CD4-positive, alpha-beta memory T cell (primary cell): ENCODE measurements around the gene TP53TG5. TPM values are rescaled to one million over a fixed set of nuclear protein-coding genes. Genes with fewer than 3 reads are reported as not detected.

Experiments
- CTCF ChIA-PET: fragments of 350-600 bp; sonication (Branson Sonifier 250); formaldehyde crosslinking; loops from one replicate; lab custom pipeline; 2021; ENCODE audit warnings: inconsistent platforms; ENCODE audit not compliant: partially characterized antibody; lab: Charles Lee
- POLR2A ChIA-PET: fragments of 350-600 bp; sonication (Branson Sonifier 250); formaldehyde crosslinking; loops from one replicate; lab custom pipeline; 2021; ENCODE audit not compliant: partially characterized antibody; lab: Charles Lee
- DNase-seq, 5 donors: peaks; one replicate each; pipeline versions ENCODE4 v3.0.0 to v3.0.0-alpha.2; 2020 to 2022; ENCODE audit warnings: mixed read lengths in 1 of 5
- H3K27ac ChIP-seq: one replicate; pipeline ENCODE4 v1.7.0; 2013; ENCODE audit warnings: low read depth, low read length
- H3K27me3 ChIP-seq: 2 replicates; pipeline ENCODE4 v1.7.0; 2013; ENCODE audit warnings: mild to moderate bottlenecking, low read length, moderate library complexity; ENCODE audit not compliant: insufficient read depth
- H3K36me3 ChIP-seq: 2 replicates; pipeline ENCODE4 v1.7.0; 2013; ENCODE audit warnings: mild to moderate bottlenecking, low read length, moderate library complexity; ENCODE audit not compliant: insufficient read depth
- H3K4me1 ChIP-seq: 2 replicates; pipeline ENCODE4 v1.7.0; 2013; ENCODE audit warnings: mild to moderate bottlenecking, low read length, moderate library complexity; ENCODE audit not compliant: insufficient read depth
- H3K4me3 ChIP-seq, 2 donors: one replicate each; pipeline ENCODE4 v1.7.0; 2013; ENCODE audit warnings: low read length in 2 of 2, mild to moderate bottlenecking in 1 of 2
- H3K9me3 ChIP-seq, 2 donors: one replicate each; pipeline ENCODE4 v1.7.0; 2013; ENCODE audit warnings: low read length in 2 of 2, control low read depth in 1 of 2; ENCODE audit not compliant: control insufficient read depth in 1 of 2
- H3K27ac Mint-ChIP-seq, 7 donors: one replicate each; pipeline ENCODE4 v1.8.0; 2020 to 2021; ENCODE audit warnings: mixed read lengths in 7 of 7, mild to moderate bottlenecking in 6 of 7, inconsistent platforms in 3 of 7, moderate library complexity in 3 of 7
- H3K27me3 Mint-ChIP-seq, 2 donors: one replicate each; pipeline ENCODE4 v1.8.0; 2020 to 2021; ENCODE audit warnings: mixed read lengths in 2 of 2
- H3K36me3 Mint-ChIP-seq, 2 donors: one replicate each; pipeline ENCODE4 v1.8.0; 2020 to 2021; ENCODE audit warnings: mixed read lengths in 2 of 2, inconsistent platforms in 1 of 2, mild to moderate bottlenecking in 1 of 2
- H3K4me1 Mint-ChIP-seq, 4 donors: one replicate each; pipeline ENCODE4 v1.8.0; 2020 to 2021; ENCODE audit warnings: mixed read lengths in 4 of 4, mild to moderate bottlenecking in 1 of 4
- H3K4me3 Mint-ChIP-seq, 8 donors: one replicate each; pipeline ENCODE4 v1.8.0; 2020 to 2021; ENCODE audit warnings: mixed read lengths in 8 of 8, mild to moderate bottlenecking in 7 of 8, moderate library complexity in 6 of 8, inconsistent platforms in 3 of 8
- H3K9me3 Mint-ChIP-seq, 8 donors: one replicate each; pipeline ENCODE4 v1.8.0; 2020 to 2021; ENCODE audit warnings: mixed read lengths in 8 of 8, mild to moderate bottlenecking in 5 of 8, inconsistent platforms in 3 of 8, moderate library complexity in 1 of 8
- intact Hi-C: fragments of 100-400 bp; cut with micrococcal nuclease; formaldehyde crosslinking; loops from one replicate; pipeline ENCODE4 v1.15.1; 2023
- polyA plus RNA-seq, 2 donors: library from polyadenylated mRNA; unstranded; fragments of 300-500 nt; fragmentation: Illumina TruSeq; gene quantifications; one replicate each; pipeline ENCODE4 v1.2.3, GENCODE V29; 2021
- total RNA-seq, 2 experiments: library from RNA; stranded (reverse); gene quantifications; one replicate each; pipeline ENCODE4 v1.2.3, GENCODE V29; 2021

The TP53TG5 gene
- total and polyA plus RNA-seq, 4 experiments from 2014 or later: 0.11 to 0.36 (median 0.24) TPM; not detected in 1

DNA sequence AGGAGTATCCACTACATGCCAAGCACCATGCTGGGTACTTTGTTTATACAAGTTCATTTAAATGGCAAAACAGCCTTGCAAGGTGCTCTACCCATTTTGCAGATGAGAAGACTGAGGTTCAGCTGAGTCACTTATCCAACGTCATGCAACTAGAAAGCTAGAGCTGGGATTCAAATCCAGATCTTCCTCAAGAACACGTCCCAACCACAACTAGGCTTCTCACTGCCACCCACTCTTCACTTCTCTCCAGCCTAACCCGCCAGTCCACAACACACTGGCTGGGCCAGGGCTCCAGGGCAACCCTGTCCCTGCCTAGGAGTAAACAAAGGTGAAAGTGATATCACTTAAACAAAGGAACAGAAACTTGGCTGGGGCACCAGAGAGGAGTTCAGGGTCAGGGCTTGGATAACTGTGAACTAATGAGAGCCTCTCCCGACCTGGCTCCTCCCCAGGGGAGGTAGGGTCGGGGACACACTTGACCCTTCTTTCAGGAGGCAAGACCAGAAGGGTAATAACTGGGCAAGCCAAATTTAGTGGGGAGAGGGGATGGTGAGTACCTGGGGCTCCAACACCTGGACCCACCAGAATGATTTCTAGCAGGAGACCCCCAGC is 37.8 kb downstream of the TP53TG5 start:
- ChIA-PET CTCF (interaction anchor here (1.0 kb wide), 1 partner anchor 431 kb away, joined by 3 read pairs; no protein-coding TSS in a partner anchor), POLR2A (no interaction called here)
- Histone ChIP-seq H3K9me3 (no peaks in the 10 kb centered on the region), H3K4me3 (no peak overlapping the region), H3K27me3 (no peaks in the 10 kb centered on the region), H3K36me3 (no peaks in the 10 kb centered on the region), H3K4me1 (peaks cover 5% of the 10 kb centered on the region), H3K27ac (no peak overlapping the region)
- intact Hi-C loops: no loop called here
- Mint-ChIP-seq H3K27ac (no peak overlapping the region), H3K4me1 (peaks cover 0 to 11% (median 3%) of the 10 kb centered on the region in 4 donors), H3K27me3 (no peaks in the 10 kb centered on the region), H3K4me3 (no peak overlapping the region), H3K36me3 (no peaks in the 10 kb centered on the region), H3K9me3 (no peaks in the 10 kb centered on the region)
- DNase-seq: no peak

DNA sequence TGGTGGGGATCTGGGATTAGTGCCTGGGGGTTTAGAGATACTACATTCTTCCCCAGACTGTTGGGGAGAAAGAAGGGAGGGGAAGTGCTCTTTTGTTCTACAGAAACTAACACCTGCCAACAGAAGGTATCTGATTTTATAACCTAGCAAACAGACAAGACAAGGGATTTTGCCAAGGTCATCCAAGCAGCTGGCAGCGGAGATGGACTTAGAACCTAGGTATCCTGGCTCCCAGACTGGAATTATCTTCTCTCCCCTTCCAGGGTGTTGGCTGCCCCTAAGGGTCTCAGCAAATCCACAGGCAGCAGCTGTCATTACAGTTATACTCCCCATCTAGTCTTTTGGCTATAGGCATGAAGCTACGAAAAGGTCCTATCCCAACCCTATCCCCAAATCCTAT is 38.3 kb downstream of the TP53TG5 start:
- intact Hi-C loops: no loop called here
- Mint-ChIP-seq H3K27ac (peak overlapping the region in 1 of 7 donors; percentile 30), H3K4me3 (no peak overlapping the region), H3K36me3 (no peaks in the 10 kb centered on the region), H3K9me3 (no peaks in the 10 kb centered on the region), H3K27me3 (no peaks in the 10 kb centered on the region), H3K4me1 (peaks cover 0 to 6% (median 2%) of the 10 kb centered on the region in 4 donors)
- DNase-seq: no peak
- Histone ChIP-seq H3K36me3 (no peaks in the 10 kb centered on the region), H3K9me3 (no peaks in the 10 kb centered on the region), H3K27ac (no peak overlapping the region), H3K27me3 (no peaks in the 10 kb centered on the region), H3K4me1 (peaks cover 5% of the 10 kb centered on the region), H3K4me3 (no peak overlapping the region)
- CTCF ChIA-PET: interaction anchor here (1.0 kb wide), 1 partner anchor 431 kb away, joined by 3 read pairs; no protein-coding TSS in a partner anchor
- POLR2A ChIA-PET: no interaction called here

DNA sequence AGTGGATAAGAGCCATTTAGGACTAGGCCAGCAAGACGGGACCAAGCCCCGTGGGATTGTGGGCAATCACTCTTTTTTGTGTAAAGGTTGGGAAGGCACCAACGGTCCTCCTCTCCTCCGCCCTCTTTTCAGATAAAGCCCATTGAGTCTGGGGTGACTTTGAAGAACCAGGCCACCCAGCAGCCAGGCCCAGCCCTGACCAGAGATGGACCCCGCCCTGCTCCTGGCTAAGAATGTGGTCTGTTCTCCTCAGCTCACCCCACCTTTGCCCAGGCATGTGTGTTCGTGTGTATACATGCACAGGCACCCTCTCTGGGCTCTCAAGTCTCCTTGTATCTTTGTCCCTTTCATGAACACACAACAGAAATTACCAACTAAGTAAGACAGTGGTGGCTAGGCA is 39.0 kb downstream of the TP53TG5 start:
- Histone ChIP-seq H3K36me3 (no peaks in the 10 kb centered on the region), H3K4me3 (no peak overlapping the region), H3K9me3 (no peaks in the 10 kb centered on the region), H3K27me3 (no peaks in the 10 kb centered on the region), H3K4me1 (peaks cover 1% of the 10 kb centered on the region), H3K27ac (no peak overlapping the region)
- Mint-ChIP-seq H3K27ac (peak overlapping the region in 1 of 7 donors; percentile 42), H3K27me3 (no peaks in the 10 kb centered on the region), H3K36me3 (no peaks in the 10 kb centered on the region), H3K4me3 (no peak overlapping the region), H3K4me1 (peaks cover 0 to 3% (median under 1%) of the 10 kb centered on the region in 4 donors), H3K9me3 (no peaks in the 10 kb centered on the region)
- intact Hi-C loops: no loop called here
- ChIA-PET CTCF (no interaction called here), POLR2A (no interaction called here)
- no peak for DNase-seq

DNA sequence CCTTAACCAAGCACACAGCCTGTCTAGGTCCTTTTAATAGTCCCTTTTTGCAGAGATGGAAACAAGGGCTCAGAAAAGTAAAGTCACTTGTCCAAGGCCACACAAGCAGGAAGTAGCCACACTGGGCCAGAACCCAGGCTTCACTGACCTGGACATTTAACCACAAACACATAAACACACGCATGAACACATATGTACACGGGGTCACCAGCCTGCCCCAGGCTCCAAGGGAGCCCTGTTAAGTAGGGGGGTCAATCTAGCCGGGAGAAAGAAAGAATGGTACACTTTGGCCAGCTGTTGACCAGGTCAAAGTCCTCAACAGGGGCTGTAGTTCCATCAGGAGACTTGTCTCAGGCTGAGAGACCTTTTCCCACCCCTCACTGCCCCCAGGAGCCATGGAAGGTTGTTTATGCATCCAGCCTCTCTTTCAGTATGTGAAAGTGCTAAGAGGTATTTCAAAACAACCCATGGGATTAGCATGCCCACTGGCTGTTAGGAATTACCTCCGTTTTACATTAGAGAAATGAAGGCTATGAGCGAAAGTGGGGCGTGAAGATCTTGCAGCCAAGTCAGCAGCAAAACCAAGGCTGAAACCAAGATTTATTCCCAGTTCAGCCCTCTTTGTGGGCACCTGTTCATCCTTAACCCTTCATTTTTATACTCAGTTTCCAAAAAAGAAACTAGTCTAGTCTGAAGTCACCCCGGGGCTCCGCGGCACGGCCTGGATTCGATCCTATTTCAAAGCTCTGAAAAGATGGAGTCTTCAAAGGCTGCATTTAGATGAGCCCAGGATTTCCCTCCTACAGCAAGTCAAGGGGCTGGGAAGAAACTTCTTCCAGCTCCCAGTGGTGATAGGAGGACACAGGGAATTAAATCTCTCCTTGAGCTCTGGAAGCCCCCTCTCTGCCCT is 39.7 kb downstream of the TP53TG5 start:
- Mint-ChIP-seq H3K4me3 (no peak overlapping the region), H3K27me3 (no peaks in the 10 kb centered on the region), H3K9me3 (no peaks in the 10 kb centered on the region), H3K27ac (no peak overlapping the region), H3K36me3 (no peaks in the 10 kb centered on the region), H3K4me1 (no peaks in the 10 kb centered on the region)
- Histone ChIP-seq H3K4me3 (no peak overlapping the region), H3K36me3 (no peaks in the 10 kb centered on the region), H3K9me3 (no peaks in the 10 kb centered on the region), H3K27me3 (no peaks in the 10 kb centered on the region), H3K4me1 (no peaks in the 10 kb centered on the region), H3K27ac (no peak overlapping the region)
- POLR2A ChIA-PET: no interaction called here
- CTCF ChIA-PET: interaction anchor here (1.1 kb wide), 1 partner anchor 21 kb away, joined by 3 read pairs; no protein-coding TSS in a partner anchor
- no peak for DNase-seq
- intact Hi-C loops: no loop called here

GRCh38 chr20:45337367-45338120 is 40.6 kb downstream of the TP53TG5 start:
- Mint-ChIP-seq H3K27me3 (no peaks in the 10 kb centered on the region), H3K4me1 (no peaks in the 10 kb centered on the region), H3K27ac (peak overlapping the region in 1 of 7 donors; percentile 36), H3K4me3 (no peak overlapping the region), H3K36me3 (no peaks in the 10 kb centered on the region), H3K9me3 (no peaks in the 10 kb centered on the region)
- Histone ChIP-seq H3K4me3 (no peak overlapping the region), H3K9me3 (no peaks in the 10 kb centered on the region), H3K4me1 (no peaks in the 10 kb centered on the region), H3K36me3 (no peaks in the 10 kb centered on the region), H3K27ac (no peak overlapping the region), H3K27me3 (no peaks in the 10 kb centered on the region)
- ChIA-PET CTCF (interaction anchor here (1.1 kb wide), 1 partner anchor 20 kb away, joined by 3 read pairs; no protein-coding TSS in a partner anchor), POLR2A (no interaction called here)
- no peak for DNase-seq
- intact Hi-C loops: no loop called here

DNA sequence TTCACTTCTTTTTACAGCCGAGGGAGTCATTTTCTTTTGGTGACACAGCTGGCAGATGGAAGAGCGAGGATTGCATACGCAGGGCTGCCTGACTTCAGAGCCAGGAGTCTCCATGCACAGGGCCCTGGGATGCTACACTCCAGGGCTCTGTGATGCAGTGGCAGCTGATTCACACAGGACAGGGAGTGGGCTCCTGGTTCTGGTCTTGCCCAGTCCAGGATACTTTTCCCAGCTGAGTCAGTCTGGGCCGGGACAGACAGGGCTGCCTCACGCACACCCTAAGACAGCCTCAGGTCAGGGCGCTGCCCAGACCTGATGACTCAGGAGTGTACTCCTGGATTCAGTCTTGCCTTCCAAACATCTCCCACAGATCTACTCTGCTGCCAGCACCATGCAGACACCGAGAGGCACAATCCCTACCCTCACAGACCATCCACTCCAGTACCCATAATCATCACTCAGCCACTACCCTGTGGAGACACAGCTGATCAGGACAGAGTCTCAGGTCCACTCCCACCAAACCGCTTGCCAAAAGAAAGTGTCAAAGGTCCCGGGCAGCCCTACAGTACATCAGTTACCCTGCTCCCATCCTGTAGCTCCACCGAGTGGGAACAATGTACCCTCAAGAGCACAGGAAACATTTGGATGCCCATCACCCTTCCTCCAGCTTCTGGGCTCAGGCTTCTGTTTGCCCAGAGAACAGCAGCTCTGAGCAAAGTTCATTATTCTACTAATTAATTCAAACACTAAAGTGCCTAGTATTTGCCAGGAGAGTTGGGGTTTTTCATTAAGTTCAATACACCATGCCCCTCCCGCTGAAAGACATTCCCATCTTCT is 41.4 kb downstream of the TP53TG5 start:
- H3K36me3 ChIP-seq: no peaks in the 10 kb centered on the region
- H3K27ac ChIP-seq: no peak overlapping the region
- ChIA-PET POLR2A (no interaction called here), CTCF (interaction anchor here (1.1 kb wide), 1 partner anchor 18 kb away, joined by 4 read pairs; no protein-coding TSS in a partner anchor)
- H3K4me3 Mint-ChIP-seq: no peak overlapping the region
- H3K27me3 Mint-ChIP-seq: no peaks in the 10 kb centered on the region
- intact Hi-C loops: no loop called here
- no peak overlapping the region for H3K4me3 ChIP-seq
- H3K27me3 ChIP-seq: no peaks in the 10 kb centered on the region
- DNase-seq: no peak
- no peaks in the 10 kb centered on the region for H3K9me3 ChIP-seq
- peak overlapping the region in 2 of 7 donors; percentile 13 to 36 for H3K27ac Mint-ChIP-seq
- H3K9me3 Mint-ChIP-seq: no peaks in the 10 kb centered on the region
- H3K4me1 ChIP-seq: no peaks in the 10 kb centered on the region
- no peaks in the 10 kb centered on the region for H3K4me1 Mint-ChIP-seq
- no peaks in the 10 kb centered on the region for H3K36me3 Mint-ChIP-seq
